Glutamatergic neuron (in vitro differentiated cells): ENCODE data around the gene PIP5KL1. TPM values are rescaled to one million over a fixed set of nuclear protein-coding genes. Genes with fewer than 3 reads are reported as not detected.

Source experiments
- DNase-seq: peaks from one replicate; pipeline ENCODE4 v3.0.0; 2022
- H3K27ac Mint-ChIP-seq: one replicate; pipeline ENCODE4 v1.8.0; 2020; ENCODE audit warnings: mild to moderate bottlenecking, mixed read lengths, inconsistent platforms; ENCODE audit not compliant: unreplicated experiment
- H3K27me3 Mint-ChIP-seq: one replicate; pipeline ENCODE4 v1.8.0; 2020; ENCODE audit warnings: mild to moderate bottlenecking, moderate library complexity, mixed read lengths, inconsistent platforms; ENCODE audit not compliant: unreplicated experiment
- H3K36me3 Mint-ChIP-seq: one replicate; pipeline ENCODE4 v1.8.0; 2020; ENCODE audit warnings: mild to moderate bottlenecking, mixed read lengths, inconsistent platforms; ENCODE audit not compliant: unreplicated experiment
- H3K4me1 Mint-ChIP-seq: one replicate; pipeline ENCODE4 v1.8.0; 2020; ENCODE audit warnings: mild to moderate bottlenecking, low read depth, mixed read lengths, inconsistent platforms; ENCODE audit not compliant: unreplicated experiment
- H3K4me3 Mint-ChIP-seq: one replicate; pipeline ENCODE4 v1.8.0; 2020; ENCODE audit warnings: mild to moderate bottlenecking, mixed read lengths, inconsistent platforms; ENCODE audit not compliant: unreplicated experiment
- H3K9me3 Mint-ChIP-seq: one replicate; pipeline ENCODE4 v1.8.0; 2020; ENCODE audit warnings: mild to moderate bottlenecking, moderate library complexity, mixed read lengths, inconsistent platforms; ENCODE audit not compliant: unreplicated experiment
- total RNA-seq: library from RNA; stranded (reverse); fragmentation: NEBNext Ultra II Directional; extraction: Animal tissue kit (Norgen Biotek cat#: 25700); gene quantifications from one replicate; pipeline ENCODE4 v1.2.1, GENCODE V29; 2021; ENCODE audit not compliant: unreplicated experiment
- TF ChIP-seq, protein P1 (sequence below): fragments of 200-600 bp; sonication (generic); IDR thresholded peaks from one replicate; pipeline ENCODE4 v1.5.0; 2021; ENCODE audit not compliant: partially characterized antibody, unreplicated experiment

Gene PIP5KL1
- total RNA-seq, 1 donor from 2014 or later: 11.9 TPM

DNA sequence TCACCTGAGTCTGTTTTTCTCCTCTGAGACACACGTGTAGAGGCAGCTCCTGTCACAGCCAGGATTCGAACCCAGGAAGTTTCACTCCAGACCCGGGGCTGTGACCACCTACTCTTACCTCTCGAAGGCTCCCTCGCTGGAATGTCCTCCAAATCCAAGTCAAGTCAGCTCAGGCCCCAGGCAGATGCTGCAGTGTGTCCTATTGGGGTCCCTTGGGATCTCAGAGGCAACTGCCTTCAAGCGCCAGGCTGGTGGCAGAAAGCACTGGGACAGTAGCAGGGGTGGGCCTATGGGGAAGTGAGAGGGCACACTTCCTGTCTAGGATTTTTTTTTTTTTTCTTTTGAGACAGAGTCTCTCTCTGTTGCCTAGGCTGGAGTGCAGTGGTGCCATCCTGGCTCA, 13.0 kb downstream of the PIP5KL1 start:
- peaks cover 11% of the 10 kb centered on the region for H3K27me3 Mint-ChIP-seq
- peaks cover 5% of the 10 kb centered on the region for H3K9me3 Mint-ChIP-seq
- TF ChIP-seq, protein P1, sequence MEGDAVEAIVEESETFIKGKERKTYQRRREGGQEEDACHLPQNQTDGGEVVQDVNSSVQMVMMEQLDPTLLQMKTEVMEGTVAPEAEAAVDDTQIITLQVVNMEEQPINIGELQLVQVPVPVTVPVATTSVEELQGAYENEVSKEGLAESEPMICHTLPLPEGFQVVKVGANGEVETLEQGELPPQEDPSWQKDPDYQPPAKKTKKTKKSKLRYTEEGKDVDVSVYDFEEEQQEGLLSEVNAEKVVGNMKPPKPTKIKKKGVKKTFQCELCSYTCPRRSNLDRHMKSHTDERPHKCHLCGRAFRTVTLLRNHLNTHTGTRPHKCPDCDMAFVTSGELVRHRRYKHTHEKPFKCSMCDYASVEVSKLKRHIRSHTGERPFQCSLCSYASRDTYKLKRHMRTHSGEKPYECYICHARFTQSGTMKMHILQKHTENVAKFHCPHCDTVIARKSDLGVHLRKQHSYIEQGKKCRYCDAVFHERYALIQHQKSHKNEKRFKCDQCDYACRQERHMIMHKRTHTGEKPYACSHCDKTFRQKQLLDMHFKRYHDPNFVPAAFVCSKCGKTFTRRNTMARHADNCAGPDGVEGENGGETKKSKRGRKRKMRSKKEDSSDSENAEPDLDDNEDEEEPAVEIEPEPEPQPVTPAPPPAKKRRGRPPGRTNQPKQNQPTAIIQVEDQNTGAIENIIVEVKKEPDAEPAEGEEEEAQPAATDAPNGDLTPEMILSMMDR: no peak
- H3K4me1 Mint-ChIP-seq: peaks cover 7% of the 10 kb centered on the region
- no peak overlapping the region for H3K27ac Mint-ChIP-seq
- DNase-seq: peak; percentile 33
- no peaks in the 10 kb centered on the region for H3K36me3 Mint-ChIP-seq
- peak overlapping the region; percentile 75 for H3K4me3 Mint-ChIP-seq

DNA sequence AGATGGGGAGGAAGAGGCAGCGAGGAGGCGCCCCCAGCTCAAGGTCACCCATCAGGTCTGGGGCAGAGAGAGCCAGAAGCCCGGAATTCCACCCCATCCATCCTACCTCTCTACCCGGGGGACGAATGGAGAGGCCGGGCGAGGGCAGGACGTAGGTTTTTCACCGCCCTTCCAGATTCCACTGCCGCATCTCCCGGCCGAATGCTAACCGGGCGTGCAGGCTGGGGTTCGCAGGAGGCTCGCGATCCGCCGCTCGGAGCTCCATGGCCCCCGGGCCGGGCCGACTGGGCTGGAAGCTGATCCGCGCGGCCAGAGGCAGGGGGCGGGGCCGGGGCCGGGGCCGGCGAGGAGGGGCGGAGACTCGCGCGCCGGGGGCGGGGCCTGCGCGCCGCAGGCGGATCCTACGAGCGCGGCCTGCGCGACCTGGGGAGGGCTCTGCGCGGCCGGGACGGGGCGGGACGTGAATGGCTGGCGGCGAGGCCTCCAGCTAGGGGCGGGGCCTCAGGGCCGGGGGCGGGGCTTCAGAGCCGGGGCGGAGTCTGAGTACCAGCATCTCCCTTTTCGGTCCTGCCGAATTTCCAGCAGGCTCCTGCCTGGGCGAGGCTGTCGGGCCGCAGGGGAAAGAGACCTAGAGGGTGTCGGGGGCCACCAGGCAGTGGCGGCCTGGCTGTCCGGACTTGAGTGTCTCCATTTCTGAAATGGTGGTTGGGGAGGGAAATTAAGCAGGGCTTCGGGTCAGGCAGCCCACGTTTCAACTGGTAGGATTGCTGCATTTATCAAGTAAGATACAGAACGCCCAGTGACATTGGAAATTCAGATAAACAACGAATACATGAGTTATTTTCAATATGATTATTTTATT, 13.6 kb downstream of the PIP5KL1 start, which contains the start of gene ST6GALNAC4:
Gene ST6GALNAC4 (minus strand): TSS at position 322 of the 862 bp plus-strand sequence. CDS start 622 bp downstream, outside the sequence.
- Mint-ChIP-seq H3K27me3 (peaks cover 11% of the 10 kb centered on the region), H3K4me3 (peak within 1 kb of the TSS; percentile 82), H3K27ac (no peak within 1 kb of the TSS), H3K9me3 (peaks cover 3% of the 10 kb centered on the region), H3K4me1 (peaks cover 7% of the 10 kb centered on the region), H3K36me3 (no peaks in the 10 kb centered on the region)
- peak; percentile 95 for DNase-seq
- TF ChIP-seq, protein P1: no peak

DNA sequence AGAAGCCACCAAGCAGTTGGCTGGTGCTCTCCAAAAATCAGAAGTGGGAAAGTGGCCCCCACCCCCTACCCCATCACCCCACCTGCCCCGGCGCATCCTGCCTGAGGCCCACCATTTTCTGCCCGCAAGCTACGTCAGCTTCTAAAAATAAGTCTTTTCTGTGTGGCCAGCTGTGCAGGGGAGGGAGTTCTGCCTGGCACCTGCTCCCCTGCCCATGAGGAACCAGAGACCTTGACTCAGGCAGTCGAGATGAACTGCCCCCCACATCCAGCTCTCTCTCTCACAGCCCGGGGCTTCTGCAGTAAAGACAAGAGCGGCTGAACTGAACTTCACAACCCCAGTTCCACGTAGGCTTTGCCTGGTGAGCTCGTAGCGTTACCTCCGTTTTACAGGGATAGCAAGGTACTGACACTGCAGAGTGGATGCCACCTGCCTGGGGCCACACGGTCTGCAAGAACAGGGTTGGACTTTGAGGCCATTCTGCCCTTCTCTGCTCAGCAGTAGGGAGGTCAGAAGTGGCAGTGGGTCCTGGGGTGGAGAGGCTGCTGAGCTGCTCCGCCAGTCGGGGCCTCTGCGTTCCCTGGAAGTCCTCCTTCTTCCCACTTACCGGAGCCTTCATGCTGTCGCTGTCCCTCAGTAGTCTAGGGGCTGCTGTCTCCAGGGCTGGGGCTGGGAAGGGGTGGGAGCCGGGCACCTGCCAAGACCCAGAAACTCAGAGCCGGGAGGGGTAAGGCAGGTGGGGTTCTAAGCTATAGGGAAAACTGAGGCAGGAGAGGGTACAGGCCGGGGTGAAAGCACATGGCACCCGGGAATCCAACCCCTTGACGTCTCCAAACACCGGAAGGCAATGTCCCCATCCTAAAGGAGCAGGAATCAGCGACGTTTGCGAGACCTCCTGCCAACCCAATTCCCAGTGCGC, 14.5 kb downstream of the PIP5KL1 start:
- peaks cover 12% of the 10 kb centered on the region for H3K27me3 Mint-ChIP-seq
- no peaks in the 10 kb centered on the region for H3K36me3 Mint-ChIP-seq
- no peak overlapping the region for H3K27ac Mint-ChIP-seq
- H3K4me1 Mint-ChIP-seq: peaks cover 8% of the 10 kb centered on the region
- H3K9me3 Mint-ChIP-seq: peaks cover 4% of the 10 kb centered on the region
- peak overlapping the region; percentile 82 for H3K4me3 Mint-ChIP-seq
- DNase-seq: no peak
- TF ChIP-seq, protein P1: no peak

DNA sequence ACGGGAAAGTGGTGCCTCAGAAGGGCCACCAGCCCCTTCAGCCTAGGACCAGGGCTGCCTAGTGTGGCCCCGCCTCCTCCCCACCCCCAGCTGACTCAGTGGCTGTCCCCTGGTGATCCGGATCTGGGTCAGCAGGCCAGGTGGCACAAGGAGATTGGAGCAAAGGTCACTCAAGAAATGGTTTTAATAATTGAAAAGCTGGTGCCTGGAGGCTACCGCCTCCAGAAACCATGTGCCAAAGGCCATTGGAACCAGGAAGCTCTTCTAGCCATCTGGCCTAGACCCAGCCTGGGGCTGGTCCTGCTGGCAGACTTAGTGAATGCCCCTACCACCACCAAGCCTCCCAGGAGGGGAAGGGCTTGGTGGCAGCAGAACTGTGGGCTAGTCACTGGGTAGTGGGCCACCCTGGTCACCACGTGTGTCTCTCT, 15.2 kb downstream of the PIP5KL1 start:
- TF ChIP-seq, protein P1: no peak
- H3K4me3 Mint-ChIP-seq: no peak overlapping the region
- H3K36me3 Mint-ChIP-seq: no peaks in the 10 kb centered on the region
- H3K27me3 Mint-ChIP-seq: peaks cover 12% of the 10 kb centered on the region
- no peak for DNase-seq
- peaks cover 4% of the 10 kb centered on the region for H3K9me3 Mint-ChIP-seq
- peaks cover 14% of the 10 kb centered on the region for H3K4me1 Mint-ChIP-seq
- no peak overlapping the region for H3K27ac Mint-ChIP-seq
